K562 treated with DMSO at 1 percent for 4 hours (cell line): Measurements from ENCODE around the gene RPS15A. TPM values are rescaled to one million over a fixed set of nuclear protein-coding genes. Genes with fewer than 3 reads are reported as not detected.

Experiments used
- total RNA-seq: library from RNA; unstranded; fragments of 300-600 nt; gene quantifications from 2 replicates; pipeline ENCODE4 v1.2.3, GENCODE V29; 2022; ENCODE audit not compliant: insufficient read depth

RPS15A gene
- total RNA-seq: 5,627 and 6,248 TPM in 2 replicates

GRCh38 chr16:18789850-18790706, at the start of gene RPS15A:
Gene RPS15A (minus strand): TSS chr16:18790334. CDS start chr16:18789113, 1,221 bp downstream.

GRCh38 chr16:18801145-18801972, 11.2 kb upstream of the RPS15A start, which contains the start of gene ARL6IP1:
Gene ARL6IP1 (minus strand): TSS chr16:18801549. CDS start chr16:18801466, 83 bp downstream.

Other genes with a start within 250 kb of the RPS15A start
- gene NOMO2, start 228.2 kb downstream of the RPS15A start, total RNA-seq: 88.8 and 109 TPM in 2 replicates
- 136 and 150 TPM in 2 replicates for gene ARL6IP1, start 11.2 kb upstream of the RPS15A start, total RNA-seq
- gene SMG1, start 136.1 kb upstream of the RPS15A start, total RNA-seq: 11.3 and 19.1 TPM in 2 replicates
- gene TMC7, start 193.6 kb upstream of the RPS15A start, total RNA-seq: 0.77 and 1.1 TPM in 2 replicates